ENCODE measurements around the gene SCT.

- no peak for TF ChIP-seq TAF1 (IDR thresholded peaks at IDR 0.05; ENCODE audit: borderline replicate concordance, insufficient read depth, low read length)
- TF ChIP-seq POLR2AphosphoS5 (IDR thresholded peaks at IDR 0.05; ENCODE audit: low read depth, low read length): no peak
- TF ChIP-seq FOXP2 (optimal IDR thresholded peaks at IDR 0.05; ENCODE audit: borderline replicate concordance, extremely low read depth, extremely low read length, insufficient read depth): no peak
Observed at GRCh38 chr11:630871-631270, 3.9 kb upstream of the SCT start.
